GM19468 (cell line): Measurements from ENCODE around the gene MYO18A.
"Not testable (repeated sequence)": the region's sequence is repeated elsewhere in the genome, so short reads cannot be mapped to it uniquely, and the experiment has no call there.

Experiments used
- ATAC-seq: cut with Tn5 transposase; IDR thresholded peaks from one replicate; pipeline ENCODE4 v1.9.1; 2021; ENCODE audit warnings: mild to moderate bottlenecking, moderate library complexity, moderate number of reproducible peaks; ENCODE audit not compliant: unreplicated experiment; ENCODE audit errors: extremely low read depth

MYO18A gene

GRCh38 chr17:29088782-29089181, 91.4 kb downstream of the MYO18A start:
- not testable (repeated sequence) for ATAC-seq

GRCh38 chr17:29086628-29087332, 93.4 kb downstream of the MYO18A start:
- no peak for ATAC-seq

GRCh38 chr17:29085223-29085622, 95.0 kb downstream of the MYO18A start:
- no peak for ATAC-seq

GRCh38 chr17:29084541-29085146, 95.6 kb downstream of the MYO18A start:
- ATAC-seq = no peak

GRCh38 chr17:29080965-29081364, 99.2 kb downstream of the MYO18A start:
- ATAC-seq = no peak

- no peak for ATAC-seq
These were observed 99.9 kb downstream of the MYO18A start for GRCh38 chr17:29080323-29080722.

- no peak for ATAC-seq
These were observed 100.3 kb downstream of the MYO18A start for GRCh38 chr17:29079887-29080286.

- no peak for ATAC-seq
These were observed 100.8 kb downstream of the MYO18A start for GRCh38 chr17:29079433-29079832.

GRCh38 chr17:29078183-29079045, 101.8 kb downstream of the MYO18A start:
- ATAC-seq = no peak

- ATAC-seq = no peak
These were observed 102.9 kb downstream of the MYO18A start for GRCh38 chr17:29077320-29077719.

- ATAC-seq = no peak
These were observed 103.5 kb downstream of the MYO18A start for GRCh38 chr17:29076722-29077121.

GRCh38 chr17:29076087-29076486, 104.1 kb downstream of the MYO18A start:
- ATAC-seq = no peak

GRCh38 chr17:29074488-29074887, 105.7 kb downstream of the MYO18A start:
- ATAC-seq = no peak

GRCh38 chr17:29073520-29073919, 106.7 kb downstream of the MYO18A start:
- ATAC-seq = no peak

- ATAC-seq = no peak
These were observed 107.2 kb downstream of the MYO18A start for GRCh38 chr17:29073045-29073444.

GRCh38 chr17:29071303-29071702, 108.9 kb downstream of the MYO18A start:
- no peak for ATAC-seq

GRCh38 chr17:29070781-29071180, 109.4 kb downstream of the MYO18A start:
- no peak for ATAC-seq

- no peak for ATAC-seq
These were observed 109.9 kb downstream of the MYO18A start for GRCh38 chr17:29070308-29070707.

GRCh38 chr17:29069526-29070041, 110.6 kb downstream of the MYO18A start:
- ATAC-seq = no peak

- no peak for ATAC-seq
These were observed 111.4 kb downstream of the MYO18A start for GRCh38 chr17:29068818-29069217.

GRCh38 chr17:29066606-29067005, 113.6 kb downstream of the MYO18A start:
- no peak for ATAC-seq
